Measurements from ENCODE around the gene PIGZ.

Gene PIGZ

GRCh38 chr3:196903740-196904139 lies 64.9 kb downstream of the PIGZ start:
- DNase-seq (ENCODE audit: low spot score), result no peak

GRCh38 chr3:196902296-196902695 lies 66.3 kb downstream of the PIGZ start:
- no peak for DNase-seq (ENCODE audit: low spot score)

GRCh38 chr3:196901768-196902167 lies 66.9 kb downstream of the PIGZ start:
- no peak for DNase-seq (ENCODE audit: low spot score)

All from RKO (cell line).